CD4-positive, CD25-positive, alpha-beta regulatory T cell (primary cell): ENCODE data around the gene FGF22. TPM values are rescaled to one million over a fixed set of nuclear protein-coding genes. Genes with fewer than 3 reads are reported as not detected.

ENCODE experiments used
- ATAC-seq, 2 donors: fragments of 150-1000 bp; cut with Tn5 transposase; one replicate each; pipeline ENCODE4 v1.10.0; 2021; ENCODE audit warnings: low read depth in 2 of 2, moderate number of reproducible peaks in 2 of 2, moderate library complexity in 1 of 2
- DNase-seq, 3 donors: peaks; one replicate each; pipeline versions ENCODE4 v3.0.0 to v3.0.0-alpha.2; 2012 to 2022; ENCODE audit warnings: mixed read lengths in 1 of 3
- H3K27ac ChIP-seq: one replicate; pipeline ENCODE4 v1.7.0; 2013; ENCODE audit warnings: mild to moderate bottlenecking, low read length; ENCODE audit not compliant: insufficient read depth, poor library complexity, severe bottlenecking
- H3K27me3 ChIP-seq: one replicate; pipeline ENCODE4 v1.7.0; 2013; ENCODE audit warnings: low read length; ENCODE audit not compliant: control insufficient read depth, insufficient read depth
- H3K36me3 ChIP-seq: one replicate; pipeline ENCODE4 v1.7.0; 2013; ENCODE audit warnings: mild to moderate bottlenecking, low read length, moderate library complexity; ENCODE audit not compliant: control insufficient read depth, insufficient read depth
- H3K4me1 ChIP-seq: 2 replicates; pipeline ENCODE4 v1.7.0; 2013; ENCODE audit warnings: mild to moderate bottlenecking, low read length; ENCODE audit not compliant: insufficient read depth, control insufficient read depth, poor library complexity, severe bottlenecking
- H3K4me3 ChIP-seq: one replicate; pipeline ENCODE4 v1.7.0; 2013; ENCODE audit warnings: low read depth, mild to moderate bottlenecking, low read length, moderate library complexity
- H3K9me3 ChIP-seq, 2 experiments: 1 replicate in 1 of 2; 2 replicates in 1 of 2; pipeline ENCODE4 v1.7.0; 2013; ENCODE audit warnings: low read length in 2 of 2, mild to moderate bottlenecking in 1 of 2, moderate library complexity in 1 of 2; ENCODE audit not compliant: control insufficient read depth in 2 of 2
- H3K27ac Mint-ChIP-seq, 3 donors: one replicate each; pipeline ENCODE4 v1.8.0; 2020 to 2022; ENCODE audit warnings: mild to moderate bottlenecking in 3 of 3, mixed read lengths in 3 of 3, moderate library complexity in 2 of 3
- H3K27me3 Mint-ChIP-seq: one replicate; pipeline ENCODE4 v1.8.0; 2022; ENCODE audit warnings: mild to moderate bottlenecking, mixed read lengths
- H3K36me3 Mint-ChIP-seq: one replicate; pipeline ENCODE4 v1.8.0; 2020; ENCODE audit warnings: mixed read lengths
- H3K4me1 Mint-ChIP-seq, 4 donors: one replicate each; pipeline ENCODE4 v1.8.0; 2020 to 2022; ENCODE audit warnings: mixed read lengths in 4 of 4, mild to moderate bottlenecking in 1 of 4
- H3K4me3 Mint-ChIP-seq, 4 donors: one replicate each; pipeline ENCODE4 v1.8.0; 2020 to 2022; ENCODE audit warnings: mild to moderate bottlenecking in 4 of 4, mixed read lengths in 4 of 4, moderate library complexity in 3 of 4
- H3K9me3 Mint-ChIP-seq, 7 donors: one replicate each; pipeline ENCODE4 v1.8.0; 2020 to 2022; ENCODE audit warnings: mixed read lengths in 7 of 7, mild to moderate bottlenecking in 3 of 7, moderate library complexity in 2 of 7
- polyA plus RNA-seq, 4 donors: library from polyadenylated mRNA; unstranded; fragments of 300-500 nt; fragmentation: Illumina TruSeq; gene quantifications; one replicate each; pipeline ENCODE4 v1.2.3, GENCODE V29; 2021
- total RNA-seq: library from RNA; stranded (reverse); gene quantifications from one replicate; pipeline ENCODE4 v1.2.3, GENCODE V29; 2022

Gene FGF22
- total and polyA plus RNA-seq, 5 donors from 2014 or later = 0.17 to 0.81 TPM; not detected in 3

- Mint-ChIP-seq H3K4me1 (no peaks in the 10 kb centered on the region), H3K9me3 (peaks cover 0 to 5% (median 0%) of the 10 kb centered on the region in 7 donors), H3K27me3 (no peaks in the 10 kb centered on the region), H3K36me3 (no peaks in the 10 kb centered on the region), H3K27ac (no peak overlapping the region), H3K4me3 (no peak overlapping the region)
- Histone ChIP-seq H3K27ac (no peak overlapping the region), H3K4me3 (no peak overlapping the region), H3K9me3 (no peaks in the 10 kb centered on the region), H3K4me1 (no peaks in the 10 kb centered on the region), H3K36me3 (no peaks in the 10 kb centered on the region), H3K27me3 (no peaks in the 10 kb centered on the region)
- ATAC-seq (no peak), DNase-seq (no peak)
These were observed 48.0 kb downstream of the FGF22 start for GRCh38 chr19:687569-688166.

GRCh38 chr19:688214-688613 lies 48.5 kb downstream of the FGF22 start:
- Histone ChIP-seq H3K4me1 (no peaks in the 10 kb centered on the region), H3K36me3 (no peaks in the 10 kb centered on the region), H3K9me3 (no peaks in the 10 kb centered on the region), H3K4me3 (no peak overlapping the region), H3K27me3 (no peaks in the 10 kb centered on the region), H3K27ac (no peak overlapping the region)
- Mint-ChIP-seq H3K36me3 (no peaks in the 10 kb centered on the region), H3K9me3 (peaks cover 0 to 5% (median 0%) of the 10 kb centered on the region in 7 donors), H3K4me1 (no peaks in the 10 kb centered on the region), H3K27me3 (no peaks in the 10 kb centered on the region), H3K4me3 (no peak overlapping the region), H3K27ac (no peak overlapping the region)
- ATAC-seq = no peak
- no peak for DNase-seq

- H3K36me3 Mint-ChIP-seq = no peaks in the 10 kb centered on the region
- no peaks in the 10 kb centered on the region for H3K27me3 Mint-ChIP-seq
- H3K27ac Mint-ChIP-seq = no peak overlapping the region
- Histone ChIP-seq H3K4me3 (no peak overlapping the region), H3K27ac (no peak overlapping the region), H3K9me3 (no peaks in the 10 kb centered on the region), H3K27me3 (no peaks in the 10 kb centered on the region), H3K4me1 (no peaks in the 10 kb centered on the region), H3K36me3 (no peaks in the 10 kb centered on the region)
- H3K4me3 Mint-ChIP-seq = peak overlapping the region in 1 of 4 donors; percentile 63
- ATAC-seq = no peak
- DNase-seq = no peak
- H3K9me3 Mint-ChIP-seq = peaks cover 0 to 5% (median 0%) of the 10 kb centered on the region in 7 donors
- no peaks in the 10 kb centered on the region for H3K4me1 Mint-ChIP-seq
These were observed 49.3 kb downstream of the FGF22 start for GRCh38 chr19:688992-689391.

DNA sequence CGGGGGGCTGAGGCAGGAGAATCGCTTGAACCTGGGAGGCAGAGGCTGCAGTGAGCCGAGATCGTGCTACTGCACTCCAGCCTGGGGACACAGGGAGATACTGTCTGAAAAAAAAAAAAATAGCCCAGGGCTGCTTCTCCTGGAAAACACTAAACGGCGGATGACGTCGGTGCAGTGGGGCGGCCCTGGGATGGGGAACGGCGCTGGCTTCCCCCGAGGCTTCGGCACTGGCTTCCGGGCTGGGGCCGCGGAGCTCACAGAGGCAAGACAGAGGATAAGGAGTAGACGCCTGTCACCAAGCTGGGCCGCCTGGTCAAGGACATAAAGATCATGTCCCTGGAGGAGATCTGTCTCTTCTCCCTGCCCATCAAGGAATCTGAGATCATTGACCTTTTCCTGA lies 50.5 kb downstream of the FGF22 start:
- Histone ChIP-seq H3K9me3 (no peaks in the 10 kb centered on the region), H3K27ac (no peak overlapping the region), H3K36me3 (no peaks in the 10 kb centered on the region), H3K4me1 (peaks cover under 1% of the 10 kb centered on the region), H3K27me3 (no peaks in the 10 kb centered on the region), H3K4me3 (no peak overlapping the region)
- no peak for ATAC-seq
- H3K9me3 Mint-ChIP-seq = peaks cover 0 to 5% (median 0%) of the 10 kb centered on the region in 7 donors
- H3K36me3 Mint-ChIP-seq = no peaks in the 10 kb centered on the region
- H3K4me1 Mint-ChIP-seq = no peaks in the 10 kb centered on the region
- no peak overlapping the region for H3K27ac Mint-ChIP-seq
- no peak overlapping the region for H3K4me3 Mint-ChIP-seq
- no peak for DNase-seq
- peaks cover 6% of the 10 kb centered on the region for H3K27me3 Mint-ChIP-seq

Other genes starting within 250 kb of the FGF22 start
- gene C2CD4C, start 230.7 kb upstream of the FGF22 start, total RNA-seq = not detected
- gene C2CD4C, start 230.7 kb upstream of the FGF22 start, polyA plus RNA-seq = not detected
- not detected for gene SHC2, start 178.8 kb upstream of the FGF22 start, total RNA-seq
- not detected for gene SHC2, start 178.8 kb upstream of the FGF22 start, polyA plus RNA-seq
- 0.52 TPM for gene MADCAM1, start 143.4 kb upstream of the FGF22 start, total RNA-seq
- under 1 TPM in 3 of 4 donors, not detected in 1; 0.16 to 0.33 (median 0.31) TPM for gene MADCAM1, start 143.4 kb upstream of the FGF22 start, polyA plus RNA-seq
- 19.3 TPM for gene TPGS1, start 132.4 kb upstream of the FGF22 start, total RNA-seq
- gene TPGS1, start 132.4 kb upstream of the FGF22 start, polyA plus RNA-seq = 10 to 100 TPM; 18.2 to 44.4 (median 37.3) TPM
- gene CDC34, start 108.1 kb upstream of the FGF22 start, total RNA-seq = 39.2 TPM
- gene CDC34, start 108.1 kb upstream of the FGF22 start, polyA plus RNA-seq = 10 to 100 TPM; 32.2 to 37.8 (median 34.8) TPM
- gene GZMM, start 95.8 kb upstream of the FGF22 start, total RNA-seq = 38.3 TPM
- gene GZMM, start 95.8 kb upstream of the FGF22 start, polyA plus RNA-seq = 100 to 1,000 TPM in 1 of 4 donors, 10 to 100 TPM in 3; 61.5 to 124 (median 90.0) TPM
- gene BSG, start 67.3 kb upstream of the FGF22 start, total RNA-seq = 132 TPM
- gene BSG, start 67.3 kb upstream of the FGF22 start, polyA plus RNA-seq = 100 to 1,000 TPM; 282 to 338 (median 300) TPM
- gene HCN2, start 50.0 kb upstream of the FGF22 start, total RNA-seq = 1.2 TPM
- gene HCN2, start 50.0 kb upstream of the FGF22 start, polyA plus RNA-seq = not detected
- 62.9 TPM for gene POLRMT, start 6.3 kb upstream of the FGF22 start, total RNA-seq
- 10 to 100 TPM; 25.4 to 38.1 (median 34.1) TPM for gene POLRMT, start 6.3 kb upstream of the FGF22 start, polyA plus RNA-seq
- 124 TPM for gene RNF126, start 23.3 kb downstream of the FGF22 start, total RNA-seq
- gene RNF126, start 23.3 kb downstream of the FGF22 start, polyA plus RNA-seq = 10 to 100 TPM; 57.2 to 80.8 (median 76.9) TPM
- 0.64 TPM for gene FSTL3, start 36.5 kb downstream of the FGF22 start, total RNA-seq
- gene FSTL3, start 36.5 kb downstream of the FGF22 start, polyA plus RNA-seq = 1 to 10 TPM in 1 of 4 donors, under 1 TPM in 3; 0.55 to 2.1 (median 0.71) TPM
- gene PRSS57, start 55.6 kb downstream of the FGF22 start, total RNA-seq = 3.3 TPM
- not detected for gene PRSS57, start 55.6 kb downstream of the FGF22 start, polyA plus RNA-seq
- not detected for gene PALM, start 69.1 kb downstream of the FGF22 start, total RNA-seq
- not detected for gene PALM, start 69.1 kb downstream of the FGF22 start, polyA plus RNA-seq
- gene MISP, start 111.2 kb downstream of the FGF22 start, total RNA-seq = not detected
- not detected for gene MISP, start 111.2 kb downstream of the FGF22 start, polyA plus RNA-seq
- 308 TPM for gene PTBP1, start 157.6 kb downstream of the FGF22 start, total RNA-seq
- 100 to 1,000 TPM; 108 to 132 (median 126) TPM for gene PTBP1, start 157.6 kb downstream of the FGF22 start, polyA plus RNA-seq
- gene PLPPR3, start 182.1 kb downstream of the FGF22 start, total RNA-seq = not detected
- gene PLPPR3, start 182.1 kb downstream of the FGF22 start, polyA plus RNA-seq = not detected
- gene AZU1, start 188.0 kb downstream of the FGF22 start, total RNA-seq = 0.59 TPM
- not detected for gene AZU1, start 188.0 kb downstream of the FGF22 start, polyA plus RNA-seq
- not detected for gene PRTN3, start 201.1 kb downstream of the FGF22 start, total RNA-seq
- gene PRTN3, start 201.1 kb downstream of the FGF22 start, polyA plus RNA-seq = not detected
- not detected for gene ELANE, start 212.4 kb downstream of the FGF22 start, total RNA-seq
- gene ELANE, start 212.4 kb downstream of the FGF22 start, polyA plus RNA-seq = not detected
- 1.9 TPM for gene CFD, start 219.8 kb downstream of the FGF22 start, total RNA-seq
- 1 to 10 TPM; 2.0 to 6.4 (median 2.5) TPM for gene CFD, start 219.8 kb downstream of the FGF22 start, polyA plus RNA-seq